Stimulated activated CD8-positive, alpha-beta memory T cell treated with anti-CD3 and anti-CD28 coated beads, Interleukin-4, amount 100 ng/mL, for 4 hours (primary cell): ENCODE measurements around the gene BANF1.

Experiments used
- DNase-seq, 2 donors: peaks; one replicate each; pipeline ENCODE4 v3.0.0-alpha.2; 2020; ENCODE audit warnings: low read depth in 2 of 2, low spot score in 1 of 2

The BANF1 gene

GRCh38 chr11:66037327-66037726 lies 35.0 kb downstream of the BANF1 start:
- no peak for DNase-seq

GRCh38 chr11:66039765-66040164 lies 37.5 kb downstream of the BANF1 start:
- DNase-seq: no peak

- no peak for DNase-seq
These were observed 40.1 kb downstream of the BANF1 start for GRCh38 chr11:66042227-66042995.

DNA sequence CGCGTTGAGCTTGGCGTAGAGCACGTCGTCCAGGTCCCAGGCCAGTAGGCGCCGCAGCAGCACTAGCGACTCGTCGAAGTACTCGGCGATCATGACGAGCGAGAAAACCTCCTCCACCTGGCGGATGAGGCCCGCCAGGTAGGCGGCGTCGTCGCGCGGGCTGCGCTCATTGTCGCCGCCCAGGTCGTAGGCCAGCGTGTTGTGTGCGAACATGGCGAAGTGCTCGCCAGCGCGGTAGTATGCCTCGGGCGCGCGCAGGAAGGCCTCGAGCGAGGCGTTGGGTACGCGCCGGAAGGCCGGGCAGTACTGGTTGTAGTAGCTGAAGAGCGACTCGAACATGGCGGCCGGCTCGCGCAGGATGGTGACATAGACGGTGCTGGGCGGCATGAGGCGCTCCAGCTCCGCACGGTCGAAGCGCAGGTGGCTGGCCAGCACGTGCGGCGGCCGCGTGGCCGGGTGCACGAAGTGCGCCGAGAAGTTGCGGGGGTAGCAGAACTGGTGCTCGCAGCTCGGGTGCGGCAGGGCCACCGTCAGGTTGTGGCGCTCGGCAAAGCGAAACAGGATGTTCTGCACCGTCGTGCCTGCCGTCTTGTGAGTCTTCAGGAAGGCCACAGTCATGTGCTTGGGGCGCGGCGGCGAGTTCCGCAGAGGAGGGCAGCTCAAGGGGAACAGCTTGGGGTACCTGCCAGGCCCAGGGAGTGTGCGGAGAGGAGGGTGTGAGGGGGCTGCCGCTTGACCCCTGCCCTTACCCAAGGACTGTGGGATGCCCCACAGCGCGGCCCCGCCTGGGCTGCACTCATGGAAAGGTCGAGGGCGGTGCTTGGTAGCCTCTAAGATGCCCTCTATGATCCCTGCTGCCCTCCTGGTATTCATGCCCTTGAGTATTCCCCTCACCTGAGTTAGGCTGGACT lies 40.9 kb downstream of the BANF1 start:
- DNase-seq: no peak

GRCh38 chr11:66044757-66045156 lies 42.5 kb downstream of the BANF1 start:
- DNase-seq: no peak

GRCh38 chr11:66045177-66045639 lies 42.9 kb downstream of the BANF1 start:
- peak; percentile 62 to 69 for DNase-seq

GRCh38 chr11:66046901-66047300 lies 44.6 kb downstream of the BANF1 start:
- no peak for DNase-seq

- DNase-seq: no peak
These were observed 45.5 kb downstream of the BANF1 start for GRCh38 chr11:66047541-66048365.

GRCh38 chr11:66048547-66049323 lies 46.4 kb downstream of the BANF1 start, which contains the start of gene GAL3ST3:
Gene GAL3ST3 (minus strand): TSS chr11:66049161. CDS start chr11:66045415, 3,746 bp downstream.
- DNase-seq: no peak

DNA sequence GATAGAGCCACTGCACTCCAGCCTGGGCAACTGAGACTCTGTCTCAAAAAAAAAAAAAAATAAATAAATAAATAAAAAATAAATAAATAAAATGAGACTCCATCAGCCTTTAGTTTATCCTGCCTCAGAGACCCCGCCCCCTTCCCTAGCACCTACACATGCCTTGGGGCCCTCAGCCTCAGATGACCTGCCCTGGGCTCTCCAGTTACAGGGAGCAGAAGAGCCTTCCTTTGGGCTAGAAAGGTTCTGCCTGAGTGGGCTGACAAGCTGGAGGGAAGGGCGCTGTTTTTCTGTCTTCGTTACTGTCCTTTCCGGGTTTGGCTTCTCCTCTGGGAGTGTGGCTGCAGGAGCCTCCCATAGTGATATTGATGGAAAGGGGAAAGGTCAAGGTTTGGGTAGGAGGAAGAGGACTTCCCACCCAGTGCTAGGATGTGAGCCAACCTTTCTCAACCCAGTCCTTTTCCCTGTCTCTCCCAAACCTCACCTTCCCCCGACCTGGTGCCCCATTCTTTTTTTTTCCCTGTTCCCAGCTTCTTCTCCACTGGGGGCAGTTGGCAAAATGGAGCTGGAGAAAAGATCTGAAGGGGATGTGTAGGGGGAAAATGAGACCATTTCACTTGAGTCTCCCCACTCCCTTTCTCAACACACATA lies 48.4 kb downstream of the BANF1 start:
- no peak for DNase-seq

GRCh38 chr11:66051371-66051765 lies 49.1 kb downstream of the BANF1 start:
- no peak for DNase-seq

DNA sequence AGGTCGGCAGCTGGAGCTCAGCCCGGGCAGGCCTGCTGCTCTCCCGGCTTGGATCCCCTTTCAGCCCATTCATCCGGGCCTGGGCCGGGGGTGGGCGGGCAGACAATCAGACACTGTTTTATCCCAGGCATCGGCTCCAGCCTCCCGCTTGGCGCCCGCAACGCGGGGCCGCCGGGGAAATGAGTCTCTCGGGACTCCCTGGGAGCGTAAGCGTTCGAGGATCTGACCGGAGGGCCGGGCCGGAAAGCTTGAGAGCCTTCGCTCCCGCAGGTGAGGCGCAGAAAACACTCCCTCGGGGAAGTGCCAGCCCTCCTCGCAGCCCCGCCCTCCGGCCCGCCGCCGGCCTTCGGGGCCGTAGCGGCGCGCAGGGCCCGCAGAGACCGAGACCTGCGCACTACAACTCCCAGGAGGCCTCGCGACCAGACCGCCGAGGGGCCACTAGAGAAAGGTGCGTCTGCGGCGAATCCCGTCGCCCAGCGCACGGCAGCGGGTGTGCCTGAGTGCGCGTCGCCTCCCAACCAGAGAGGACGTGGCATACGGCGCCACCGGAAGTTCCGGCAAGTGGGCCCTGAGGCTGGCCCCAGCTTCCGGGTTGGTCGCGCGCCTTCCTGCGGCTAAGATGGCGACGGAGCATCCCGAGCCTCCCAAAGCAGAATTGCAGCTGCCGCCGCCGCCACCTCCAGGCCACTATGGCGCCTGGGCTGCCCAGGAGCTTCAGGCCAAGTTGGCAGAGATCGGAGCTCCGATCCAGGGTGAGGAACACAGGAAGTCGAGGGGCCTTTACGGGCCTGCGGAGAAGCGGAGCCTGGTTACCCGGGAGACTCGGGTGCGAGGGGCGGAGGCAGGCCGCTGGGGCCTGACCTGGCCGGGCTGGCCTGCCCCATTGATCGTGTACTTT lies 49.7 kb downstream of the BANF1 start, which contains the start of gene SF3B2:
Gene SF3B2, plus strand, starts transcription at position 599 of the 898 bp plus-strand sequence. Its CDS starts 21 bp downstream, at position 620.
- peak; percentile 83 to 93 for DNase-seq

DNA sequence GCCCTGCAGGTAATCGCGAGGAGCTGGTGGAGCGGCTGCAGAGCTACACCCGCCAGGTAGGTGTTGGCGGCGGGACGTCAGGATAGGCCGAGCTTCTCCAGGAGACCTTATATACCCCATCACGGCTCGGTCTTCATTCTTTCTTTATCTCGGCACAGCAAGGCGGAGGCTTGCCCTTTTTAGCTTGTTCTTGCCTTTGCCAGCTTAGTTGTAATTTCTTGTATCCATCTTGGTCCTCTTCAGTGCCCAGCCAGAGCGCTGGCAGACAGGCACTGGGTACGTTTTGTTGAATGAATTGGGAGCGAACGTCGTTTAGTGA lies 50.3 kb downstream of the BANF1 start:
- DNase-seq: no peak
